Measurements from ENCODE around the gene CNPY3.

GRCh38 chr6:42942444-42942843 is 13.2 kb downstream of the CNPY3 start:
- TF ChIP-seq POLR2AphosphoS5 (IDR thresholded peaks at IDR 0.05; ENCODE audit: low read depth, low read length) (no peak), POLR2A (IDR thresholded peaks at IDR 0.05; ENCODE audit: low read depth, low read length) (peak; percentile 50; the same call in 1 of the 2 replicates), TAF1 (IDR thresholded peaks at IDR 0.05; ENCODE audit: borderline replicate concordance, low read depth, low read length) (no peak)
